GM18508 (cell line): ENCODE results near the gene CCDC106.

Experiments used
- ATAC-seq: cut with Tn5 transposase; IDR thresholded peaks from one replicate; pipeline ENCODE4 v1.9.1; 2021; ENCODE audit warnings: moderate number of reproducible peaks; ENCODE audit not compliant: insufficient read depth, unreplicated experiment

The CCDC106 gene

GRCh38 chr19:55666343-55667005 lies 18.5 kb downstream of the CCDC106 start:
- ATAC-seq, result no peak

GRCh38 chr19:55667006-55667381 lies 19.0 kb downstream of the CCDC106 start:
- ATAC-seq, result no peak

- no peak for ATAC-seq
These were observed 19.5 kb downstream of the CCDC106 start for GRCh38 chr19:55667511-55667910.

- no peak for ATAC-seq
These were observed 19.9 kb downstream of the CCDC106 start for GRCh38 chr19:55667958-55668357.

GRCh38 chr19:55668603-55669348 lies 20.8 kb downstream of the CCDC106 start:
- ATAC-seq, result no peak

GRCh38 chr19:55669418-55670279 lies 21.6 kb downstream of the CCDC106 start:
- ATAC-seq, result no peak

- no peak for ATAC-seq
These were observed 22.5 kb downstream of the CCDC106 start for GRCh38 chr19:55670280-55671053.

GRCh38 chr19:55671054-55671378 lies 23.0 kb downstream of the CCDC106 start:
- no peak for ATAC-seq

GRCh38 chr19:55672418-55672817 lies 24.4 kb downstream of the CCDC106 start:
- no peak for ATAC-seq

- no peak for ATAC-seq
These were observed 25.5 kb downstream of the CCDC106 start for GRCh38 chr19:55673465-55673864.

- ATAC-seq, result no peak
These were observed 25.9 kb downstream of the CCDC106 start for GRCh38 chr19:55673889-55674288.

GRCh38 chr19:55674459-55674840 lies 26.4 kb downstream of the CCDC106 start:
- no peak for ATAC-seq

GRCh38 chr19:55674841-55675660 lies 27.0 kb downstream of the CCDC106 start, which contains the start of gene EPN1:
TSS of gene EPN1 (plus strand) at chr19:55675226. CDS start at chr19:55678628, 3,402 bp downstream.
- ATAC-seq, result peak; percentile 35

- ATAC-seq, result no peak
These were observed 27.8 kb downstream of the CCDC106 start for GRCh38 chr19:55675661-55676354.

- ATAC-seq, result no peak
These were observed 28.4 kb downstream of the CCDC106 start for GRCh38 chr19:55676383-55676782.

- ATAC-seq, result no peak
These were observed 29.0 kb downstream of the CCDC106 start for GRCh38 chr19:55676889-55677505.

GRCh38 chr19:55677572-55678028 lies 29.6 kb downstream of the CCDC106 start:
- no peak for ATAC-seq

- peak; percentile 52 for ATAC-seq
These were observed 30.2 kb downstream of the CCDC106 start for GRCh38 chr19:55678121-55678671.
